Subcutaneous abdominal adipose tissue (tissue), 5 donors: ENCODE measurements around the gene OGDHL.
"Not testable (repeated sequence)": the region's sequence is repeated elsewhere in the genome, so short reads cannot be mapped to it uniquely, and the experiment has no call there.

Source experiments
- H3K27ac ChIP-seq: one replicate; pipeline ENCODE4 v1.7.0; 2013; ENCODE audit warnings: low read depth, mild to moderate bottlenecking, inconsistent platforms, low read length, moderate library complexity
- H3K27me3 ChIP-seq, 5 donors: one replicate each; pipeline ENCODE4 v1.7.0; 2013; ENCODE audit warnings: low read length in 5 of 5, inconsistent platforms in 1 of 5; ENCODE audit not compliant: control insufficient read depth in 5 of 5, insufficient read depth in 4 of 5
- H3K36me3 ChIP-seq, 5 donors: one replicate each; pipeline ENCODE4 v1.7.0; 2013; ENCODE audit warnings: low read length in 5 of 5; ENCODE audit not compliant: control insufficient read depth in 5 of 5, insufficient read depth in 5 of 5
- H3K4me1 ChIP-seq, 5 donors: one replicate each; pipeline ENCODE4 v1.7.0; 2013; ENCODE audit warnings: low read length in 5 of 5, mild to moderate bottlenecking in 3 of 5, moderate library complexity in 1 of 5; ENCODE audit not compliant: control insufficient read depth in 5 of 5, insufficient read depth in 5 of 5
- H3K4me3 ChIP-seq, 5 donors: one replicate each; pipeline ENCODE4 v1.7.0; 2013; ENCODE audit warnings: low read length in 5 of 5, low read depth in 1 of 5
- H3K9ac ChIP-seq, 5 donors: one replicate each; pipeline ENCODE4 v1.7.0; 2013; ENCODE audit warnings: low read length in 5 of 5, mild to moderate bottlenecking in 4 of 5, moderate library complexity in 3 of 5
- H3K9me3 ChIP-seq, 5 donors: one replicate each; pipeline ENCODE4 v1.7.0; 2013; ENCODE audit warnings: low read length in 5 of 5; ENCODE audit not compliant: control insufficient read depth in 5 of 5
- donor health status: healthy.
- donor health status: healthy.
- donor health status: healthy.
- donor health status: healthy.
- donor health status: healthy.

The OGDHL gene

GRCh38 chr10:49759787-49760551, 2.2 kb downstream of the OGDHL start:
- peaks cover 10 to 38% (median 21%) of the 10 kb centered on the region in 5 donors for H3K27me3 ChIP-seq
- no peak overlapping the region for H3K4me3 ChIP-seq
- no peaks in the 10 kb centered on the region for H3K36me3 ChIP-seq
- H3K9ac ChIP-seq: no peak overlapping the region
- H3K4me1 ChIP-seq: peaks cover 0 to 12% (median 9%) of the 10 kb centered on the region in 5 donors
- H3K27ac ChIP-seq: no peak overlapping the region
- H3K9me3 ChIP-seq: no peaks in the 10 kb centered on the region

DNA sequence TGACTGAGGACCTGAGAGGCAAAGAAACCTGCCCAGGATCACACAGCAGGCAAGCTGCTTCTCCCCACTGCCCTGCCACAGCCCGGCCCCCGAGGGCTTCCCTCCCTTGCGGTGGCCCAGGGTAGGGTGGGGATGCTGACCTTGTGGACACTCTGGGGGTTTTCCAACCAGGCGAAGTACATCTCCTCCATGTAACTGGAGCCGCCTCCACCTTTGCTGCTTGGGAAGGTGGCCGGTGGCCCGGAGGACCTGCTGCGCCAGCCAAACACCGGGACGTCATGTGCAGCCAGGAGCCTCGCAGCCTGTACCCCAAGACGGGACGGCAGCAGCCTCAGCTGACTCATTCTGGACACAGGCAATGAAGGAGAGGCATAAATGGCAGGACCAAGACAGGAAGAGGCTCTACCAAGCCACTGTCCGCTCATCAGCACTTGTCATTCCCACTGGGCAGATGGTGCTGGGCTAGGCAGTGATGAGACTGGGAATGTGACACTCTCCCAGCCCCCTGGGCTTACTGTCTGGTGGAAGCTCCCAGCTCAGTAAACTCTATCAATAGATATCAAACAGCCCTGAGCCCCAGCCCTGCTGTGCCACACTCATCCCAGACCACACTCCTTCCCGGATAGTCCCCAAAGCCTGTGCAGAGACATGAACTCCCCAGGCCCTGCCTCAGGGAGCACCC, 3.7 kb downstream of the OGDHL start:
- Histone ChIP-seq H3K4me1 (peaks cover 0 to 12% (median 9%) of the 10 kb centered on the region in 5 donors), H3K4me3 (no peak overlapping the region), H3K36me3 (no peaks in the 10 kb centered on the region), H3K9me3 (no peaks in the 10 kb centered on the region), H3K27ac (no peak overlapping the region), H3K9ac (no peak overlapping the region), H3K27me3 (peaks cover 5 to 32% (median 18%) of the 10 kb centered on the region in 5 donors)

DNA sequence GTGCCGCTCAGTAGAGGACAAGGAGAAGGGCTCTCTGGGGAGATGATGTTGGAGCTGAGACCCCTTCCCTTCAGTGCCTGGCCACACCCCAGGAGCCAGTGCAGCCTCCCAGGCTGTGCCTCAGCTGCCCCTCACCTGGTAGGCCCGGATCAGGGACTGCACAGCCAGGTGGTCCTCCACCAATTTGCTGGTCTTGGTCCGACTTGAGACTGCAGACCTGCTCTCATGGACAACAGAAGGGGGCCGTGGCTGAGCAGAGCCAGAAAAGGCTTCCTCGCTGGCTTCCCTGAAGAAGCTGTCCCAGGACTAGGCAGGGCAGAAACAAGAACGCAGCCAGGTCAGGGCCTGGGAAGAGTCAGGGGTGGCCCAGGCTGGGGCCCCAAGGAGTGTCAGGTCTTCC, 5.5 kb downstream of the OGDHL start:
- H3K9ac ChIP-seq: no peak overlapping the region
- no peak overlapping the region for H3K4me3 ChIP-seq
- peaks cover 3 to 27% (median 18%) of the 10 kb centered on the region in 5 donors for H3K27me3 ChIP-seq

DNA sequence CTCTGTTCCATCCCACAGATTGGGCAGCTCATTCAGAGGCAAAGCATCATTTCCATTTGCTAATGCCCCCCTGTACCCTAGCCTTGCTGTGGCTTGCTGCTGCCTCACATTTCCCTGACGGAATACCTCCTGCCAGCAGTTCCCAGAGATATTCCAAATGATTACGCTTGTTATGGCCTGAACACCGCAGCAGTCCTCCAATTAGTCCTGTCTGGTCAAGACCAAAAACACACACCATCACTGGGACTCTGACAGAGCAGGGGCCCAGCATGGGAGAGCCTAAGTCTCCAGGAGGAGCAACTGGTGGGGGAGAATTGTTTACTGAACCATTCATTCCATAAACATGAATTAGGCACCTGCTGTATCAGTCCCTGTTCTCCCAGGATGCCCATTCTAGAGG, 6.1 kb downstream of the OGDHL start:
- Histone ChIP-seq H3K36me3 (no peaks in the 10 kb centered on the region), H3K9me3 (no peaks in the 10 kb centered on the region), H3K4me3 (no peak overlapping the region), H3K27me3 (peaks cover 3 to 23% (median 16%) of the 10 kb centered on the region in 5 donors), H3K27ac (no peak overlapping the region), H3K4me1 (no peaks in the 10 kb centered on the region), H3K9ac (no peak overlapping the region)

More for the DNA sequence above, 5.5 kb downstream of the OGDHL start:
- H3K27ac ChIP-seq: no peak overlapping the region
- H3K36me3 ChIP-seq: no peaks in the 10 kb centered on the region
- peaks cover 0 to 2% (median 2%) of the 10 kb centered on the region in 5 donors for H3K4me1 ChIP-seq
- no peaks in the 10 kb centered on the region for H3K9me3 ChIP-seq

DNA sequence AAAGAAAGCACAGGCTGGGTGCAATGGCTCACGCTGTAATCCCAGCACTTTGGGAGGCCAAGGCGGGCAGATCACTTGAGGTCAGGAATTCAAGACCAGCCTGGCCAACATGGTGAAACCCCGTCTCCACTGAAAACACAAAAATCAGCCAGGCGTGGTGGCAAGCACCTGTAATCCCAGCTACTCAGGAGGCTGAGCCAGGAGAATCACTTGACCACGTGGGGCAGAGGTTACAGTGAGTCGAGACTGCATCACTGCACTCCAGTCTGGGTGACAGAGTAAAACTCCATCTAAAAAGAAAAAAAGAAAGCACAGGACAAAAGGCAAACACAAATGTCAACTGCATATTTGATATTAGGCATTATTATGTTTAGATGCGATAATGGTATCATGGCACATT, 7.2 kb downstream of the OGDHL start:
- H3K27me3 ChIP-seq: peaks cover 3 to 24% (median 17%) of the 10 kb centered on the region in 5 donors
- H3K9ac ChIP-seq, H3K36me3 ChIP-seq, H3K27ac ChIP-seq, H3K4me1 ChIP-seq, H3K4me3 ChIP-seq, H3K9me3 ChIP-seq: not testable (repeated sequence)

DNA sequence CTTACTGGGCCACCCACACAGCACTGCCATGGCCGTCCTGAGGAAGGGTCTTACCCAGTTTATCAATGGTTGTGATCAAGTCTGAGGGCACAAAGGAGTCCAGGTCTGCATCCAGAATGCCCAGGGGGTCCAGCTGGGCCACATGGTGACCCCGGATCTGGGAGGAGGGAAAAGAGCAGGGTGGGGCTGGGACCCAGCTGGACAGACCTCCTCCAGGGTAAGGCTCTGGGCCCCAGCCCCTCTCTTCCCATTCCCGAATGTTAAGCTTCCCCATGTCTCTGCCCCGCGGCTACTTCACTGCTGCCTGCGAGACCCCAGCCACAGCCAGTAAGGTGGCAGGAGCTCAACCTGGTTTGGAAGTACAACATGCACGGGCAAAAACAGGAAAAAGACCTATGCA, 9.5 kb downstream of the OGDHL start:
- Histone ChIP-seq H3K9me3 (no peaks in the 10 kb centered on the region), H3K36me3 (no peaks in the 10 kb centered on the region), H3K4me1 (no peaks in the 10 kb centered on the region), H3K27me3 (peaks cover 3 to 20% (median 10%) of the 10 kb centered on the region in 5 donors), H3K4me3 (no peak overlapping the region), H3K27ac (no peak overlapping the region), H3K9ac (no peak overlapping the region)

DNA sequence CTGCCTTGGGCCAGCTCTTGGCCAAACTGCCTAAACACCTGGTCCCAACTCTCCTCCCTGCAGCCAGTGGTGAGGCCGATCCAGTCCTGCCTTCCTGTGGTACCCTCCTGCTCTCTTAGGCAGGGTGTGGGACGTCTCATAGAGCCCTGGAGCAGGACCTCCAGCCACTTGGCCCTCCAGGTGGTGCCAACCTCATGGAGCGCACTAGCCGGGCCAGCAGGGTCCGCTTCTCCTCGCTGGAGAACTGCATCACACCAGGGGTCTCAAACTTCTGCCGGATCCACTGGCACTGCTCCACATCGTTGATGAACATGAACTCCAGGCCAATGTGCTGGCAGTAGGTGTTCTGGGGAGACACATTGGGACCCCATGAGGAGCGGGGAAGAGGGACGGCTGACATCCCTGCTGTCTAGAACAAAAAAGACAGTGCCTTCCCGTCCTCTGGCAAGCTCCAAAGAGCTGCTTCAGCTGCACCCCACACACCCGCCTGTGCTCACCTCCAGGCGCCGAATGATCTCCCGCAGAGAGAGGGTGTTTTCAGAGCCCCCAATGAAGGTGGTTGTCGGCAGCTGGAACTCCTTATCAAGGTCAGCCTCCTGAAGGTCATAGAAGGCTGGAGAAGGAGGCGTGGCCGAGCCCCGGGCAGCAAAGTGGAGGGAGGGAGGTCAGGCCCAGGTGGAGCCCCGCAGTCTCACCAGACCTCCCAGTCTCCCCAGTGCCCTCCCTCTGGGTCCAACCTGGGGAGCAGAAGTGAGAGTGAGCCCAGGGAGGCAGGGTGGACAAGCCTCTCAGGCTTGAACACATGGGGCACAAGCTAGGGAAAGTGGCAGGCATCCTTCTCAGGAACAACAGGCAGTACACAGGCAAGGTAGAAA, 10.2 kb downstream of the OGDHL start:
- no peak overlapping the region for H3K4me3 ChIP-seq

GRCh38 chr10:49751216-49751615, 10.9 kb downstream of the OGDHL start:
- Histone ChIP-seq H3K9me3 (no peaks in the 10 kb centered on the region), H3K27me3 (peaks cover 3 to 20% (median 10%) of the 10 kb centered on the region in 5 donors), H3K9ac (no peak overlapping the region), H3K36me3 (no peaks in the 10 kb centered on the region), H3K4me3 (no peak overlapping the region), H3K27ac (no peak overlapping the region), H3K4me1 (no peaks in the 10 kb centered on the region)

More for the DNA sequence above, 10.2 kb downstream of the OGDHL start:
- H3K27ac ChIP-seq: no peak overlapping the region
- no peaks in the 10 kb centered on the region for H3K36me3 ChIP-seq
- no peaks in the 10 kb centered on the region for H3K9me3 ChIP-seq
- H3K9ac ChIP-seq: no peak overlapping the region
- H3K27me3 ChIP-seq: peaks cover 3 to 20% (median 10%) of the 10 kb centered on the region in 5 donors
- no peaks in the 10 kb centered on the region for H3K4me1 ChIP-seq

DNA sequence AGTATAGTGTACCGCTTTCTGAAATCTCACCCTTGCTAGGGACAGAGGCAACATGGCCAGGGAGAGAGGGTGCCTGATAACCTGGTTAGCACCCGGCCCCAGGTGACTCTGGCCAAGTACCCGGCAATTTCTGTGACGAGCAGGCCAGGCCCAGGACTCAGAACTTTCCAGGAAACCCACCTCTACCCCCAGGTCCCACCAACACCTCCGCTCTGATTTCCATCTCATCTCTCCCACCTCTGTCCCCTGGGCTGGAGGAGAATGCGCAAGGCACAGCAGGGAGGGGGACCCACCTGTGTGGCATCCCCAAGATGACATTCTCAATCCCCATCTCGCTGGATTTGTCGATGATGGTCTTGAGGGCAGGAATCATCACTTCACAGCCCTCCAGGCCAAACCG, 11.6 kb downstream of the OGDHL start:
- Histone ChIP-seq H3K27me3 (peaks cover 3 to 20% (median 8%) of the 10 kb centered on the region in 5 donors), H3K9ac (no peak overlapping the region), H3K4me3 (no peak overlapping the region)

More for the DNA sequence above, 11.6 kb downstream of the OGDHL start:
- no peak overlapping the region for H3K27ac ChIP-seq
- no peaks in the 10 kb centered on the region for H3K9me3 ChIP-seq
- no peaks in the 10 kb centered on the region for H3K36me3 ChIP-seq
- no peaks in the 10 kb centered on the region for H3K4me1 ChIP-seq
